HG02884 (cell line): ENCODE data around the gene C1orf35.
"Not testable (repeated sequence)": the region's sequence is repeated elsewhere in the genome, so short reads cannot be mapped to it uniquely, and the experiment has no call there.

Experiments
- ATAC-seq: cut with Tn5 transposase; IDR thresholded peaks from one replicate; pipeline ENCODE4 v1.9.1; 2021; ENCODE audit warnings: mild to moderate bottlenecking, moderate library complexity; ENCODE audit not compliant: unreplicated experiment

The C1orf35 gene

GRCh38 chr1:228142701-228143136 is 39.6 kb upstream of the C1orf35 start:
- ATAC-seq: no peak

- no peak for ATAC-seq
Observed at GRCh38 chr1:228142155-228142691, 39.1 kb upstream of the C1orf35 start.

GRCh38 chr1:228141226-228142044 is 38.3 kb upstream of the C1orf35 start:
- ATAC-seq: no peak

- ATAC-seq: no peak
Observed at GRCh38 chr1:228140724-228141225, 37.6 kb upstream of the C1orf35 start.

GRCh38 chr1:228139931-228140723 is 37.0 kb upstream of the C1orf35 start, which contains the start of gene GUK1:
Gene GUK1 (plus strand): TSS chr1:228140279. CDS start chr1:228140303, 24 bp downstream.
- ATAC-seq: peak; percentile 90

GRCh38 chr1:228139406-228139930 is 36.3 kb upstream of the C1orf35 start:
- ATAC-seq: no peak

- ATAC-seq: no peak
Observed at GRCh38 chr1:228136901-228137300, 33.8 kb upstream of the C1orf35 start.

- ATAC-seq: no peak
Observed at GRCh38 chr1:228134591-228134990, 31.5 kb upstream of the C1orf35 start.

GRCh38 chr1:228131766-228132165 is 28.6 kb upstream of the C1orf35 start:
- ATAC-seq: no peak

- no peak for ATAC-seq
Observed at GRCh38 chr1:228125185-228125584, 22.1 kb upstream of the C1orf35 start.

GRCh38 chr1:228123505-228123904 is 20.4 kb upstream of the C1orf35 start:
- ATAC-seq: no peak

- no peak for ATAC-seq
Observed at GRCh38 chr1:228122921-228123441, 19.9 kb upstream of the C1orf35 start.

GRCh38 chr1:228120857-228121489 is 17.8 kb upstream of the C1orf35 start:
- ATAC-seq: no peak

GRCh38 chr1:228120351-228120750 is 17.2 kb upstream of the C1orf35 start:
- ATAC-seq: no peak

- ATAC-seq: no peak
Observed at GRCh38 chr1:228118040-228118439, 14.9 kb upstream of the C1orf35 start.

- no peak for ATAC-seq
Observed at GRCh38 chr1:228117335-228117734, 14.2 kb upstream of the C1orf35 start.

- no peak for ATAC-seq
Observed at GRCh38 chr1:228114827-228115226, 11.7 kb upstream of the C1orf35 start.

GRCh38 chr1:228112617-228113016 is 9.5 kb upstream of the C1orf35 start:
- ATAC-seq: no peak

- no peak for ATAC-seq
Observed at GRCh38 chr1:228112167-228112566, 9.0 kb upstream of the C1orf35 start.

- ATAC-seq: not testable (repeated sequence)
Observed at GRCh38 chr1:228111315-228111714, 8.2 kb upstream of the C1orf35 start.
